PFSK-1 (cell line): ENCODE data around the gene GLIS1.

Source experiments
- FOXP2 ChIP-seq: optimal IDR thresholded peaks from 2 replicates; pipeline ENCODE3; 2011; ENCODE audit warnings: borderline replicate concordance, control low read depth, inconsistent platforms; ENCODE audit not compliant: insufficient read depth; ENCODE audit errors: extremely low read length, extremely low read depth
- POLR2AphosphoS5 ChIP-seq: IDR thresholded peaks from 2 replicates; pipeline ENCODE4 v1.6.1; 2012; ENCODE audit warnings: low read depth, mild to moderate bottlenecking, control low read depth, low read length, moderate library complexity
- REST ChIP-seq, 2 experiments: IDR thresholded peaks; 2 replicates each; pipeline versions ENCODE4 v1.6.1 to v1.8.0; 2011 to 2012; ENCODE audit warnings: low read depth in 2 of 2, low read length in 2 of 2, control low read depth in 1 of 2, inconsistent platforms in 1 of 2, mild to moderate bottlenecking in 1 of 2, moderate library complexity in 1 of 2; ENCODE audit not compliant: insufficient read depth in 1 of 2
- SIN3A ChIP-seq: IDR thresholded peaks from 2 replicates; pipeline ENCODE4 v1.6.1; 2012; ENCODE audit warnings: mild to moderate bottlenecking, low read length, moderate library complexity, borderline replicate concordance; ENCODE audit not compliant: insufficient read depth
- TAF1 ChIP-seq: IDR thresholded peaks from 2 replicates; pipeline ENCODE4 v1.6.1; 2012; ENCODE audit warnings: low read length, control low read depth, borderline replicate concordance; ENCODE audit not compliant: insufficient read depth

Gene GLIS1

DNA sequence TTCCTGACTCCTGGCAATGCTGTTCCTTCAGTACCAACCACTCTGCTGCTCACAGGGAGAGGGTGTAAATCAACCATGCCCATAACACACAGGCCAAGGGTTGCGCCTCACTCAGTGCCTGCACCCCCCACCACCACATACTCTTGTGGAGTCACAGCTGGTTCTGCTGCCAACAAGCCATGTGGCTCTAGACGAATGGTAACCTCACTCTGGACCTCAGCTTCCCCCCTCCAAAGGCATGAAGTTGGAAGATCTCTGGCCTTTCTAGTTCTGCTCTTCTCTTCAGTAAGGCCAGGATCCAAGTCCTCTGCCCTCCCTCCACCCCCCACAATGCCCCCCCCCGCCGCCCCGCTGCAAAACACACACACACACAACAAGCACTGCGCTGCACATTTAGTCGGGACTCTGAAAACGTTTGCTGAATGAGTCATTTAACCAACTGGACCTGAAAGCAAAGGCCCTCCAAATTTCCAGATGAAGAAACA, 1.7 kb upstream of the GLIS1 start:
- no peak for TF ChIP-seq REST (IDR thresholded peaks at IDR 0.05; ENCODE audit: insufficient read depth in 1 of 2, low read depth in 2 of 2, low read length in 2 of 2)
- no peak for TF ChIP-seq FOXP2
- TF ChIP-seq SIN3A, result no peak
- no peak for TF ChIP-seq TAF1
- no peak for TF ChIP-seq POLR2AphosphoS5

DNA sequence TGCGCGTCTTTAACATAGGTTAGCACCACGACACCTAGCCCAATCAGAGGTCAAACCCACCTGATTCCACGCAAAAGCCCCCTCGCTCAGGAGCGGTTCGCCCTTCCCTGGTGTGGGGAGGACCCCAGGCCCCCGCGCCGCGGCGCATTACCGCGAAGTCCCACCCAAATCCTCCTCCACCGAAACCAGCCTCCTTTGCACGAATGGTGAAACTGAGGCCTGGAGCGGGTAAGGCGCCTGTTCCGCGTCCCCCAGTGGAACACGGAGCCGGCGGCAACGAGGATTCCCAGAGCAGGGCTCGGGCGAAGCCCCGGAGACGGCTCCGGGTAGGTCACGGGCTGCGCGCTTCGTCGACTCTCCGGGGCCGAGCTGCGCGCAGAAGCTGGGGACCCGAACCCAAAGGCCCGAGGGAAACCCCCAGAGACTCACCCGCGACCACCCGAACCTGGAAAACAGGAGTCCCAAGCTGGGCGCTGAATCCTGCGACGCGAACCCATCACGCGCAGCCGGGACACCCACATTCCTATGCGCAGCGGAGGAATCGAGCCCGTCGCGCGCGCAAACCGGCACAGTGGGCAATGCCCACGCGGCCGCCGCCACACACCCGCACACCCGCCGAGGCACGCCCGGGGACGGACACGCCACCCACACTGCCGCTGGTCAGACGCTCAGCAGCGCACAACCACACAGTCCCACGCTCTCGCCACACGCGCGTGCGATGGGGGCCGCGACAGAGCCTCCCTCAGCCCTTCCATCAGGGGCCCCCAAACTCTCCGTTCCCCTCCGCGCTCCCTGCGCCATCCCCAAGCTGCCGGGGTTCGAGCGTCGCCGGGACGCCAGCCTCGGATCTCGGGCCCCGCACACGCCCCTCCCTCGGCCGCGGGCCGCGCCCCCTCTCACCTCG, 507 bp downstream of the GLIS1 start:
- TF ChIP-seq SIN3A (no peak), FOXP2 (no peak), TAF1 (no peak), POLR2AphosphoS5 (no peak), REST (IDR thresholded peaks at IDR 0.05; ENCODE audit: insufficient read depth in 1 of 2, low read depth in 2 of 2, low read length in 2 of 2) (no peak)

GRCh38 chr1:53737648-53738204, 1.2 kb downstream of the GLIS1 start:
- TF ChIP-seq TAF1, result no peak
- TF ChIP-seq REST (IDR thresholded peaks at IDR 0.05; ENCODE audit: insufficient read depth in 1 of 2, low read depth in 2 of 2, low read length in 2 of 2), result no peak
- TF ChIP-seq SIN3A, result no peak
- no peak for TF ChIP-seq FOXP2
- no peak for TF ChIP-seq POLR2AphosphoS5

DNA sequence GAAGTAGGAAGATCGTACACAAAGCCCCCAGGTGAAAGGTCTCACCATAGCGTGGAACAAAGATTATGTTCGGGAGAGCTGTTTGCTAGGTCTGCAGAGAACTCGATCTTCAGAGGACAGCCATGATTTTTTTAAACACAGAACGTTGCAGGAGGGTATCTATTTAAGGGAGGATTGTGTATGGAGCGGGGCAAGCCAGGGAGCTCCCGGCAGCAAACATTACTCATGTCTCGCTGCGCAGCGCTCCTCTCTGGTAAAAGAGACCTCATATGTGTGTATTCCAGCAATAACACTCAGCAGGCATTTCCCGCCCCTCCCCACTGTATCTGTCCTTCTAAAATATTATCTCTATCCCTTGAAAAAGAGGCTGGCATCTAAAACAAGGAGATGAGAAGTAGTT, 2.7 kb downstream of the GLIS1 start:
- TF ChIP-seq POLR2AphosphoS5 (no peak), REST (IDR thresholded peaks at IDR 0.05; ENCODE audit: insufficient read depth in 1 of 2, low read depth in 2 of 2, low read length in 2 of 2) (no peak), FOXP2 (no peak), SIN3A (no peak), TAF1 (no peak)
